Fibroblast of upper back skin (primary cell): ENCODE data around the gene SCUBE2.
"Not testable (repeated sequence)": the region's sequence is repeated elsewhere in the genome, so short reads cannot be mapped to it uniquely, and the experiment has no call there.

Experiments
- DNase-seq: peaks from one replicate; pipeline ENCODE4 v3.0.0-alpha.2; 2013

SCUBE2 gene

GRCh38 chr11:9039863-9040262, 51.5 kb downstream of the SCUBE2 start:
- DNase-seq, result no peak

DNA sequence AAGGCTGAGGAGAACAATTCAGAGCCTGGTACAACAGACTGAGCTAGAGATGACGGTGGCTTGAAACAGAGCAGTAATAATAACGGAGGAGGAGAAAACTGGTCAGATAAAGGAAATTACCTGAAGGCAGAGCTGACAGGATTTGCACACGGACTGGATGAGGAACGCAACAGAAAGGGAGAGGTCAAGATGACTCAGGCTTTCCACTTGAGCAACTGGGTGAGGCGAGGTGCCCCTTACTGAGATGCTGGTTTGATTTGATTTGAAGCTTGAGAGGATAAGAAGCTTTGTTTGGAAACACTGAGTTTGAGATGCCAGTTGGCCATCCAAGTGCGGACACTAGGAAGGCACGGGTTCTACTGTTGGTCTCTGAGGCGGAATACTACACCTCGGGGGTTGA, 52.2 kb downstream of the SCUBE2 start:
- no peak for DNase-seq

- no peak for DNase-seq
Measured at GRCh38 chr11:9038541-9038940, 52.9 kb downstream of the SCUBE2 start.

GRCh38 chr11:9037963-9038362, 53.4 kb downstream of the SCUBE2 start:
- no peak for DNase-seq

- no peak for DNase-seq
Measured at GRCh38 chr11:9037046-9037780, 54.2 kb downstream of the SCUBE2 start.

DNA sequence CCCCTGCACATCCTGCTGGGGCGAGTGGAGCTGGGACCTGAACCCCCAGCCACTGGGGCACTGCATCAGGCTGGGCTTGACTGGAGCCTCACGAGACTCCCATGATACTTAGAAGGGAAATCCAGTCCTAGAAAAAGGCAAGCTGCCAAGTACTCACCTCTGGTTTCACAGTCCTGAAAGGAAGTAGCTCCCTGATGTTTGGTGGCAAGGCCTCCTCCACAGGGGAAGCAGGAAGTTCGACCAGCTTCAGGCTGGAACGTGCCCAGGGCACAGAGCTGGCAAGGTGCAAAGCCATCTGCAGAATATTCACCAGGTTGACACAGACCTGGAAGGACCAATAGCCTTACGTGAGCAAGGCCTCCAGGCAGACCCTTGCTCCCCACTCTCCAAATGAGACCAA, 60.8 kb downstream of the SCUBE2 start:
- DNase-seq, result no peak

- DNase-seq, result no peak
Measured at GRCh38 chr11:9029422-9029821, 62.0 kb downstream of the SCUBE2 start.

- DNase-seq, result no peak
Measured at GRCh38 chr11:9028581-9028980, 62.8 kb downstream of the SCUBE2 start.

GRCh38 chr11:9025101-9025850, 66.1 kb downstream of the SCUBE2 start:
- DNase-seq, result no peak

DNA sequence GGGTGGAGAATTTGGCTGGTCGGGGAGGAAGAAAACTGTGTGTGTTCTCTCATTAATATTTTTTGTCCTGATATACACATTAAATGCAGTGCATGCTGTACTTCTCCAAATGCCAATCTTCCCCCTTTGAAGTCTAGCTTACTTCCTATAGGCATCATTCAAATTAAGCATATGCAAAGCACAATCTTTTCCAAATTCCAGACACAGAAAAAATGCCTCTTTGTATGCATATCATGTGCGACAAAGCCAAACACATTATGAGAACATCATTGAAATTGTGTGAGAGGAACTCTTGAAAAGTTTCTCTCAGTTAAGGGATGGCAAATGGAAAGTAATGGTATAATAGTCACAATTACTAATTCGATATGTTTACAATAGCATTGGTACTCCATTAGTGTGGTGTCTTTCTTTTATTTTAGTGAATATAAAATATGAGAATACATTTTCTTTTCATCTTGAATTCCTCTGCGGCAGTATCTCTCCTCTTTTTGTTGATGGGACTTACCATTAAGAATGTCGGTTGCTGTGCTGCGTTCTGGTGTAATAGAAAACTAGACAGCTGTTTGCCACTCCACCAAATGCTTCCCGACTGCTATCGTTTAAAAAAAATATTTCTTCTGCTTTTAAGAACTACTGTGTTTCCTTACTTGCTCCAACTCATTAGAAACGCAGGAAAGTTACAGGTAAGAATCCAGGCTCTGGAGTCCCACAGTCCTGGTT, 68.3 kb downstream of the SCUBE2 start:
- DNase-seq, result no peak

- DNase-seq, result peak; percentile 24
Measured at GRCh38 chr11:9020916-9021315, 70.5 kb downstream of the SCUBE2 start.

DNA sequence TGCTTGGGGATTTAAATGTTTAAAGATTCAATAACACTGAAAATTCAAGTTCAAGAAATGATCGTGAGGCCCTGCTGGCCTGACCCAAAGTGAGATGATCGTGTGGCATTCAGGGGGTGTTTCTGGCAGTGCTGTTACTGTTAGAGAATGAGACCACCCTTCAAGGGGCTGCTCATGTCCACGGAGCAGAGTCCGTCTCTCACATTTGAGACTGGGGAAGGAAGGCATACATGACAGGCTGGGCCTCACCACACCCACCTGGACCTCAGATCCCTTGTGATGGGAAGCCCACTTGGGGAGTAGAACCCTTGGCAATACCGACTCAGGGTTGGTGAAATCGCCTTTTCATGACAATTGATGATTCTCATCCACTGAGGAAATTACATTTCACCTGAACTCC, 71.5 kb downstream of the SCUBE2 start:
- DNase-seq, result no peak

DNA sequence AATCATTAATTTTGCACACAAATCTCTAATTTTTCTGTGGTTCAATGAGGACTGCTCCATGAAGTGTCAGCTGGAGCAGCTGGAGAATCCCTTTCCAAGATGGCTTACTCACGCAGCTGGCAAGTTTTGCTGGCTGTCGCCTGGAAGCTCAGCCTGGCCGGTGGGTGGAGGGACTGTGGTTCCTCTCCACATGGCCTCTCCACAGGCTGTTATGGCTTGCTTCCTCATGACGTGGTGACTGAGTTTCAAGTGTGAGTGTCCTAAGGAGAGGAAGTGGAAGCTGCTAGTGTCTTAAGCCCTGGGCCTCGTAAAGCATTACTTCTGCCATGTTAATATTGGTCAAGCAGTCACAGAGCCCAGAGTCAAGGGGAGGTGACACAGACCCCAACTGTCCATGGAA, 73.6 kb downstream of the SCUBE2 start:
- DNase-seq, result peak; percentile 25

GRCh38 chr11:9016916-9017642, 74.3 kb downstream of the SCUBE2 start:
- no peak for DNase-seq

GRCh38 chr11:9015677-9016076, 75.7 kb downstream of the SCUBE2 start:
- peak; percentile 71 for DNase-seq

DNA sequence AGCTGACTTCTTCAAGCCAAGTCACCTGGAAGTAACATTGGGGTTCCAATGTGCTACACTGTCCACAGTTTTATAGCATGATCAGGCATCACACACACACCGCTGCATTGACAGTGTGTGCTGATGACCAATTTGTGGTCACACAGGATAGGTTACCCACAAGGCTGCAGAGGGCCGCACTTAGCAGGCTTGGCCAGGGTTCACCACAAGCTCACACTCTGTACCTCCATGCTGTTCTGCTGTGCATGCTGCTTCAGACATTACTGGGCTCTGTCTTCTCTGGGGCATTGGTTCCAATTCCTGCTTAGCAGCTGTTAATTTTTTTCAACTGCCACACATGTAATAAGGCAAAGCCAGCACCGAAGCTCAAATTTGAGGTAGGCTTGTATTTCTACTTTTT, 76.6 kb downstream of the SCUBE2 start:
- no peak for DNase-seq

- DNase-seq, result no peak
Measured at GRCh38 chr11:9013373-9013772, 78.0 kb downstream of the SCUBE2 start.

- DNase-seq, result not testable (repeated sequence)
Measured at GRCh38 chr11:9009538-9009937, 81.9 kb downstream of the SCUBE2 start.

DNA sequence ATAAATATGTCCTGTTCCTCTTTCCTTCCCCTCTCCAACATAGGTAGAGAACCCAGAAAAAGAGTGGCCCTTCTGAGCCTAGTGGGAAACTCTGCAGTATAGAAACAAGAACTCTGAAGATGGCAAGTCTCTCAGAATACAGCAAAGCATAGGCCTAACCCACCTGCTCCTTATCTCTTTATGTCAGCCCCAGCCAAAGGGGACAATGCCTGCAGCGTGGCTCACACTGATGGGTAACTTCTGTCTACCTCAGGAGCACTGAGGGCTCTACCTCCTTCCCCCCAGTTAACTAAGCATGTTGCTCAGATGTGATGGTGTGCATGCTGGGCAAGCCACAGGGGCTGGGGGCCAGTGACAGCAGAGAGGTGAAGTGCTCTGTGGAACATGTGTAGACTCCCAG, 82.7 kb downstream of the SCUBE2 start:
- no peak for DNase-seq

DNA sequence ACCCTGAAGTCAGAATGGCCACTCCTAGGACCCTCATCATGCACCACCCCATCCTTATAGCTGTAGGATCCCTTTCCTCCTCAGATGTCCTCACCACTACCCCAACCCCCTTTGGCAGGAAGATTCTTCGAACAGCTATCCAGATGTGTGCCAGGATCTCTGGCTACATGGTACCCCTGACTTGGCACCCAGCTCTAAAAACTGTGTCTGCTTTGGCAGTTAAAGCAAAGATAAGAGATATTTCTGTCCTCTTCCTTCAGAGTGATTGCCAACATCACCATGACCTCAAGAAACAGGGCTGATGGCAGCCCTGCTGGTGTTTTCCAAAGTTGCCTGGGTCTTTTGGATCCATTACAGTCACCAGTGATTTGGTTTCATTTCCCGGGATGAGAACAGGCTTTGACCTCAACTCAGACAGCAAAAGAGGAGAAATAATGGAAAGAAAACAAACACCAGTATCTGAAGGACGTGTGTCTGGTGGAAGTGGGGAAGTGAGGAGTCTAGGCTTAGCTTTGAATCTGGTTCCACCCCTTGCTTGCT, 83.3 kb downstream of the SCUBE2 start:
- no peak for DNase-seq

GRCh38 chr11:9005087-9005486, 86.3 kb downstream of the SCUBE2 start:
- DNase-seq, result no peak

DNA sequence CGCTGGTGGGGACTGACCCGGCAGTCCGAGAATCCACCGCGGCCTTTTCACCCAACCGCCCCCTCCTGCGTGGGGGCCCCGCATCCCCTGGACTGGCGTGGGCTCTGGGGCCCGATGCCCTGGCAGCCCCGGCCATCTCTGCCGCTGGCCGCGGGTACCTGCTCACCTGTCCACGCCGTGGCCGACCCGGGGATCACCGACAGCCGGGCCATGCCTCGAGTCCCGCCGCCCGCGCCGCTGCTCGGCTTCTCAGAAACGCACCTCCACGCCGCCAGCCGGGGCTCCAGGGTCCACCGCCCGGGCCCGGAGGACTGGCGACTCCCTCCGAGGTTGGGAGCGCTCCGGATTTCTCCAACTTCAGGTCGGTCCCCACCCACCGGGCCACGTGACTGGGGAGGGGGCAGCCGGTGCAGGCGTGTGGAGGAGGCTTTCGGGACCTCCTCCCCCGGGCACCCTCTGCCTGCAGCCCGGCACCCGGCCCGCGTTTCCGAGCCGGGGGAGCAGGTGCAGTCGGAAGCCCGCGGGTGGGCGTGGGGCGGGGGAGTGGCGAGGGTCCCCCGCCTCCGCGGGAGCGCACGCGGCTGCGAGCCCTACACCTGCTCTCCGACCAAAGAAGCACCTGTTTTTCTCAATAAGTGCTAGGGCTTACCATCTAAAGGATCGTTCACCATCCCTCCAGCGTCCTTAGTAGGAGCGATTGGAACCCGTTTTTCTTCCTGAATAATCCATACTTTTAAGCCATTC, 87.0 kb downstream of the SCUBE2 start:
- DNase-seq, result no peak
